A549 (cell line): ENCODE data around the gene DIS3L2. TPM values are rescaled to one million over a fixed set of nuclear protein-coding genes. Genes with fewer than 3 reads are reported as not detected.
"Not testable (repeated sequence)": the region's sequence is repeated elsewhere in the genome, so short reads cannot be mapped to it uniquely, and the experiment has no call there.

ENCODE experiments used
- ATAC-seq, 2 experiments: fragments of 200-7000 bp in 1 of 2; fragments of >200 bp in 1 of 2; cut with Nextera tagmentation in 1 of 2; cut with Tn5 transposase in 1 of 2; 3 replicates each; pipeline versions ENCODE4 v1.8.0 to v1.9.1; 2018 to 2020; ENCODE audit warnings: mild to moderate bottlenecking in 1 of 2, moderate library complexity in 1 of 2
- CTCF ChIA-PET: fragments of 300-600 bp; sonication (Branson Sonifier 250); formaldehyde crosslinking; extraction: SDS; loops from one replicate; lab custom pipeline; 2021; ENCODE audit warnings: antibody characterized with exemption, inconsistent platforms; lab: Yijun Ruan, JAX
- POLR2A ChIA-PET: fragments of 350-600 bp; formaldehyde crosslinking; extraction: SDS; loops from one replicate; lab custom pipeline; 2021; ENCODE audit warnings: antibody characterized with exemption, inconsistent platforms; lab: Yijun Ruan, JAX
- DNase-seq, 2 experiments: peaks; one replicate each; pipeline versions ENCODE4 v3.0.0 to v3.0.0-alpha.2; 2011 to 2016; ENCODE audit warnings: low read depth in 1 of 2, low spot score in 1 of 2
- FAIRE-seq: peaks from 2 replicates; lab custom pipeline; 2011; peaks lifted over from hg19 to GRCh38; lab: Jason Lieb, UNC
- H3K27ac ChIP-seq, 2 experiments: fragments of >200 bp; sonication (Bioruptor Twin); formaldehyde crosslinking; 3 replicates each; pipeline ENCODE4 v1.5.1; 2016 to 2017
- H3K4me1 ChIP-seq: fragments of >200 bp; sonication (Bioruptor Twin); formaldehyde crosslinking; 3 replicates; pipeline ENCODE4 v1.6.1; 2016
- H3K4me2 ChIP-seq: fragments of >200 bp; sonication (Bioruptor Twin); formaldehyde crosslinking; 3 replicates; pipeline ENCODE4 v1.6.1; 2016
- H3K4me3 ChIP-seq: fragments of >200 bp; sonication (Bioruptor Twin); formaldehyde crosslinking; 3 replicates; pipeline ENCODE4 v1.5.1; 2016
- H3K9me3 ChIP-seq: fragments of >200 bp; sonication (Bioruptor Twin); formaldehyde crosslinking; 3 replicates; pipeline ENCODE4 v1.6.1; 2016
- CBX2 ChIP-seq: fragments of 200-600 bp; sonication (generic); IDR thresholded peaks from 2 replicates; pipeline ENCODE4 v1.6.1; 2016; ENCODE audit warnings: low read depth, mild to moderate bottlenecking, borderline replicate concordance
- HOXA7 ChIP-seq: fragments of 250-450 bp; sonication (Bioruptor Pico); IDR thresholded peaks from 2 replicates; pipeline ENCODE4 v1.5.0; 2020; ENCODE audit warnings: mild to moderate bottlenecking, moderate library complexity
- MAFK ChIP-seq: fragments of 450-650 bp; IDR thresholded peaks from 2 replicates; pipeline ENCODE4 v1.6.1; 2014; ENCODE audit not compliant: partially characterized antibody
- MYC ChIP-seq: IDR thresholded peaks from 2 replicates; pipeline ENCODE4 v1.6.1; 2012; ENCODE audit warnings: mild to moderate bottlenecking, inconsistent platforms, low read length, improper control_type of control experiment, borderline replicate concordance
- RAD21 ChIP-seq, 2 experiments: fragments of >200 bp in 1 of 2; sonication (Bioruptor Twin) in 1 of 2; formaldehyde crosslinking in 1 of 2; IDR thresholded peaks in 1 of 2; conservative IDR thresholded peaks in 1 of 2; 2 replicates in 1 of 2; 3 replicates in 1 of 2; pipeline ENCODE4 v1.6.1; 2012 to 2018; ENCODE audit warnings: inconsistent platforms in 1 of 2
- SMC3 ChIP-seq: fragments of >200 bp; sonication (Bioruptor Twin); formaldehyde crosslinking; IDR thresholded peaks from 3 replicates; pipeline ENCODE4 v1.6.1; 2018; ENCODE audit warnings: inconsistent platforms
- USF2 ChIP-seq: fragments of 450-650 bp; IDR thresholded peaks from 2 replicates; pipeline ENCODE4 v1.6.1; 2014; ENCODE audit warnings: antibody characterized with exemption
- ZNF302 ChIP-seq: fragments of 250-450 bp; sonication (Bioruptor Pico); IDR thresholded peaks from 2 replicates; pipeline ENCODE4 v1.9.0; 2021; ENCODE audit warnings: inconsistent platforms, mild to moderate bottlenecking, moderate library complexity
- WGBS: methylation state at CpG from one replicate; pipeline ENCODE4 v1.1.6; 2017; ENCODE audit errors: missing lambda C conversion rate; 5-methylcytosine and 5-hydroxymethylcytosine counted together
- polyA plus RNA-seq, 4 experiments: library from polyadenylated mRNA; depleted of rRNA in 3 of 4; stranded (reverse); fragments of >200 nt; fragmentation: RNase III in 1 of 4; extraction: RNeasy Plus Mini Kit Qiagen cat#74134 plus additional on column Dnase treatment in 1 of 4; gene quantifications; 2 replicates in 3 of 4; 3 replicates in 1 of 4; pipeline ENCODE4 v1.2.3, GENCODE V29; 2011 to 2017
- TF ChIP-seq, protein P1 (sequence below): fragments of >200 bp; sonication (Bioruptor Twin); formaldehyde crosslinking; IDR thresholded peaks from 3 replicates; pipeline ENCODE4 v1.5.1; 2016
- TF ChIP-seq, protein P2 (sequence below): fragments of >200 bp; sonication (Bioruptor Twin); formaldehyde crosslinking; IDR thresholded peaks from 3 replicates; pipeline ENCODE4 v1.6.1; 2016
- TF ChIP-seq, protein P3 (sequence below): IDR thresholded peaks from 2 replicates; pipeline ENCODE4 v1.6.1; 2012; ENCODE audit warnings: low read depth, borderline replicate concordance
- TF ChIP-seq, protein P4 (sequence below): fragments of 250-450 bp; sonication (Bioruptor Pico); IDR thresholded peaks from 2 replicates; pipeline ENCODE4 v1.5.0; 2021; ENCODE audit warnings: mild to moderate bottlenecking, moderate library complexity, borderline replicate concordance

DIS3L2 gene
- polyA plus RNA-seq, 2 of the 4 experiments (the other 2 are of a cell fraction): 14.9 to 15.4 TPM

DNA sequence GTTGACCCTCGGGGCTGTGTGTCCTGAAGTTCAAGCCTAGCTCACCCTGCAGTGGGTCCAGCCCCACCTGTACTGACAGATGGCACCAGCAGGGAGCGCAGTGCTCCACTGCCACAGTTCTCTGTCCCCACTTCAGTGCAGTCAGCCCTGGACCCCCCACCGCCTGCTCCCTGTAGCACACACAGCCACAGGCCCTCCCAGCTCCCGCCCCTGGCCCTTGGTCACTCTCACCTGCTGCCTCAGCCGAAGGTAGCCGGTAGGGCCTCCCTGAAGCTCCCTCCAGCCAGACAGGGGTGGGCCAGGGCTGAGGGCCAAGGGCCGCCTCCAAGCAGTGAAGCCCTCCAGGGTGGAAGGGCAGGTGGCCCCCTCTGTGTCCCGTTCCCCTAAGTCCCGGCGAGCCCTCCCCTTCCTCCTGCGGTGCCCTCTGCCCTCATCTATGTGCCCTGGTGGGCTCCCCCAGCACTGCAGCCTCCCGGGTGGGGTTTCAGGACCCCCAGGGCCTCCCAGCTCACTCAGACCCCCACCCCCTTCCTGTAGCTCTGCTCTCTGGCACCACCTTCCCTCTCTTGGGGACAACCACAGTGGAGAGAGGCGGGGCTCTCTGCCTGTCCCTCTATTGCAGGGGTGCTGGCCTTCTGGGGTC is 406.2 kb downstream of the DIS3L2 start:
- Histone ChIP-seq H3K4me3 (no peak overlapping the region), H3K4me2 (no peak overlapping the region), H3K4me1 (peaks cover 16% of the 10 kb centered on the region; the same call in 2 of the 3 replicates), H3K27ac (peak overlapping the region; percentile 52 to 54; a peak in 4 of 6 replicates), H3K9me3 (no peaks in the 10 kb centered on the region)
- WGBS: 75% methylated on average over 7 of the region's 13 CpGs
- DNase-seq (peak in 1 of 2 experiments; percentile 26), FAIRE-seq (no peak), ATAC-seq (peak in 1 of 2 experiments; percentile 66; a peak in 3 of 6 replicates)
- TF ChIP-seq CBX2: no peak
- TF ChIP-seq, protein P1, sequence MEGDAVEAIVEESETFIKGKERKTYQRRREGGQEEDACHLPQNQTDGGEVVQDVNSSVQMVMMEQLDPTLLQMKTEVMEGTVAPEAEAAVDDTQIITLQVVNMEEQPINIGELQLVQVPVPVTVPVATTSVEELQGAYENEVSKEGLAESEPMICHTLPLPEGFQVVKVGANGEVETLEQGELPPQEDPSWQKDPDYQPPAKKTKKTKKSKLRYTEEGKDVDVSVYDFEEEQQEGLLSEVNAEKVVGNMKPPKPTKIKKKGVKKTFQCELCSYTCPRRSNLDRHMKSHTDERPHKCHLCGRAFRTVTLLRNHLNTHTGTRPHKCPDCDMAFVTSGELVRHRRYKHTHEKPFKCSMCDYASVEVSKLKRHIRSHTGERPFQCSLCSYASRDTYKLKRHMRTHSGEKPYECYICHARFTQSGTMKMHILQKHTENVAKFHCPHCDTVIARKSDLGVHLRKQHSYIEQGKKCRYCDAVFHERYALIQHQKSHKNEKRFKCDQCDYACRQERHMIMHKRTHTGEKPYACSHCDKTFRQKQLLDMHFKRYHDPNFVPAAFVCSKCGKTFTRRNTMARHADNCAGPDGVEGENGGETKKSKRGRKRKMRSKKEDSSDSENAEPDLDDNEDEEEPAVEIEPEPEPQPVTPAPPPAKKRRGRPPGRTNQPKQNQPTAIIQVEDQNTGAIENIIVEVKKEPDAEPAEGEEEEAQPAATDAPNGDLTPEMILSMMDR: peak; percentile 29; the same call in 2 of the 3 replicates
- TF ChIP-seq SMC3: 0 out of 3 replicates have a peak, but pooled peaks have one; percentile 32
- TF ChIP-seq RAD21 (conservative IDR thresholded peaks at IDR 0.05 in 1 of 2, IDR thresholded peaks at IDR 0.05 in 1 of 2): peak in 1 of 2 experiments; percentile 43; a peak in 2 of 5 replicates
- CTCF ChIA-PET: interaction anchor here (0.6 to 2.4 kb wide), 10 partner anchors 9 to 443 kb away, joined by 3 to 11 read pairs (median 4); no protein-coding TSS in a partner anchor
- POLR2A ChIA-PET: no interaction called here

GRCh38 chr2:232368311-232368731 is 406.8 kb downstream of the DIS3L2 start:
- WGBS: 95% methylated on average over 5 of the region's 15 CpGs
- H3K4me2 ChIP-seq: no peak overlapping the region
- H3K9me3 ChIP-seq: no peaks in the 10 kb centered on the region
- ChIA-PET CTCF (interaction anchor here (0.6 to 2.2 kb wide), 9 partner anchors 8 to 444 kb away, joined by 3 to 11 read pairs (median 4); no protein-coding TSS in a partner anchor), POLR2A (no interaction called here)
- ATAC-seq (peak in 1 of 2 experiments; percentile 32; a peak in 2 of 6 replicates), FAIRE-seq (no peak), DNase-seq (peak; percentile 21 to 29)
- H3K4me3 ChIP-seq: no peak overlapping the region
- TF ChIP-seq USF2: peak; percentile 19; the same call in 1 of the 2 replicates
- TF ChIP-seq MAFK: no peak
- TF ChIP-seq ZNF302: no peak
- peaks cover 16% of the 10 kb centered on the region; the same call in 2 of the 3 replicates for H3K4me1 ChIP-seq
- peak overlapping the region; percentile 37 to 54; a peak in 3 of 6 replicates for H3K27ac ChIP-seq

GRCh38 chr2:232369126-232369951 is 407.8 kb downstream of the DIS3L2 start:
- Histone ChIP-seq H3K4me3 (no peak overlapping the region), H3K4me2 (no peak overlapping the region), H3K9me3 (no peaks in the 10 kb centered on the region), H3K4me1 (peaks cover 16% of the 10 kb centered on the region; the same call in 2 of the 3 replicates), H3K27ac (no peak overlapping the region)
- ChIA-PET CTCF (interaction anchor here (0.7 kb wide), 2 partner anchors 17 to 121 kb away, joined by 3 read pairs; no protein-coding TSS in a partner anchor), POLR2A (no interaction called here)
- FAIRE-seq (no peak), DNase-seq (no peak), ATAC-seq (no peak)
- 84% methylated on average over 4 of the region's 15 CpGs for WGBS
- TF ChIP-seq, protein P2, sequence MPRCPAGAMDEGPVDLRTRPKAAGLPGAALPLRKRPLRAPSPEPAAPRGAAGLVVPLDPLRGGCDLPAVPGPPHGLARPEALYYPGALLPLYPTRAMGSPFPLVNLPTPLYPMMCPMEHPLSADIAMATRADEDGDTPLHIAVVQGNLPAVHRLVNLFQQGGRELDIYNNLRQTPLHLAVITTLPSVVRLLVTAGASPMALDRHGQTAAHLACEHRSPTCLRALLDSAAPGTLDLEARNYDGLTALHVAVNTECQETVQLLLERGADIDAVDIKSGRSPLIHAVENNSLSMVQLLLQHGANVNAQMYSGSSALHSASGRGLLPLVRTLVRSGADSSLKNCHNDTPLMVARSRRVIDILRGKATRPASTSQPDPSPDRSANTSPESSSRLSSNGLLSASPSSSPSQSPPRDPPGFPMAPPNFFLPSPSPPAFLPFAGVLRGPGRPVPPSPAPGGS: no peak
- TF ChIP-seq MYC (no peak), HOXA7 (CRISPR knock-in tag) (no peak)
- TF ChIP-seq, protein P3, sequence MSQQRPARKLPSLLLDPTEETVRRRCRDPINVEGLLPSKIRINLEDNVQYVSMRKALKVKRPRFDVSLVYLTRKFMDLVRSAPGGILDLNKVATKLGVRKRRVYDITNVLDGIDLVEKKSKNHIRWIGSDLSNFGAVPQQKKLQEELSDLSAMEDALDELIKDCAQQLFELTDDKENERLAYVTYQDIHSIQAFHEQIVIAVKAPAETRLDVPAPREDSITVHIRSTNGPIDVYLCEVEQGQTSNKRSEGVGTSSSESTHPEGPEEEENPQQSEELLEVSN: no peak
- TF ChIP-seq, protein P4, sequence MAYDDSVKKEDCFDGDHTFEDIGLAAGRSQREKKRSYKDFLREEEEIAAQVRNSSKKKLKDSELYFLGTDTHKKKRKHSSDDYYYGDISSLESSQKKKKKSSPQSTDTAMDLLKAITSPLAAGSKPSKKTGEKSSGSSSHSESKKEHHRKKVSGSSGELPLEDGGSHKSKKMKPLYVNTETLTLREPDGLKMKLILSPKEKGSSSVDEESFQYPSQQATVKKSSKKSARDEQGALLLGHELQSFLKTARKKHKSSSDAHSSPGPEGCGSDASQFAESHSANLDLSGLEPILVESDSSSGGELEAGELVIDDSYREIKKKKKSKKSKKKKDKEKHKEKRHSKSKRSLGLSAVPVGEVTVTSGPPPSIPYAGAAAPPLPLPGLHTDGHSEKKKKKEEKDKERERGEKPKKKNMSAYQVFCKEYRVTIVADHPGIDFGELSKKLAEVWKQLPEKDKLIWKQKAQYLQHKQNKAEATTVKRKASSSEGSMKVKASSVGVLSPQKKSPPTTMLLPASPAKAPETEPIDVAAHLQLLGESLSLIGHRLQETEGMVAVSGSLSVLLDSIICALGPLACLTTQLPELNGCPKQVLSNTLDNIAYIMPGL (CRISPR knock-in tag): no peak

- CTCF ChIA-PET: interaction anchor here (0.7 kb wide), 1 partner anchor 16 kb away, joined by 3 read pairs; no protein-coding TSS in a partner anchor
- H3K4me2 ChIP-seq, H3K27ac ChIP-seq, POLR2A ChIA-PET, DNase-seq, H3K9me3 ChIP-seq, H3K4me3 ChIP-seq, FAIRE-seq, ATAC-seq: not testable (repeated sequence)
- peaks cover 16% of the 10 kb centered on the region; the same call in 2 of the 3 replicates for H3K4me1 ChIP-seq
- WGBS: 64% methylated on average over 9 of the region's 12 CpGs
These were observed 408.5 kb downstream of the DIS3L2 start for GRCh38 chr2:232370007-232370406.
